PFSK-1 (cell line): ENCODE data around the gene MAN1C1.

Experiments
- FOXP2 ChIP-seq: optimal IDR thresholded peaks from 2 replicates; pipeline ENCODE3; 2011; ENCODE audit warnings: borderline replicate concordance, control low read depth, inconsistent platforms; ENCODE audit not compliant: insufficient read depth; ENCODE audit errors: extremely low read length, extremely low read depth
- POLR2AphosphoS5 ChIP-seq: IDR thresholded peaks from 2 replicates; pipeline ENCODE4 v1.6.1; 2012; ENCODE audit warnings: low read depth, mild to moderate bottlenecking, control low read depth, low read length, moderate library complexity
- SIN3A ChIP-seq: IDR thresholded peaks from 2 replicates; pipeline ENCODE4 v1.6.1; 2012; ENCODE audit warnings: mild to moderate bottlenecking, low read length, moderate library complexity, borderline replicate concordance; ENCODE audit not compliant: insufficient read depth
- TAF1 ChIP-seq: IDR thresholded peaks from 2 replicates; pipeline ENCODE4 v1.6.1; 2012; ENCODE audit warnings: low read length, control low read depth, borderline replicate concordance; ENCODE audit not compliant: insufficient read depth

- TF ChIP-seq POLR2AphosphoS5 (no peak), SIN3A (no peak), FOXP2 (no peak), TAF1 (no peak)
These were observed 149.5 kb downstream of the MAN1C1 start for GRCh38 chr1:25765923-25766589.
